Bronchial epithelial cell (primary cell): Measurements from ENCODE around the gene HEATR9. TPM values are rescaled to one million over a fixed set of nuclear protein-coding genes. Genes with fewer than 3 reads are reported as not detected.

Source experiments
- DNase-seq: peaks from one replicate; pipeline ENCODE4 v3.0.0-alpha.2; 2010; ENCODE audit warnings: low read depth
- FAIRE-seq: peaks from 2 replicates; lab custom pipeline; 2011; peaks lifted over from hg19 to GRCh38; lab: Jason Lieb, UNC
- H3K27me3 ChIP-seq: 2 replicates; pipeline ENCODE4 v1.5.1; 2011; ENCODE audit warnings: low read length; ENCODE audit not compliant: control insufficient read depth, insufficient read depth
- H3K36me3 ChIP-seq: 2 replicates; pipeline ENCODE4 v1.5.1; 2011; ENCODE audit warnings: low read length; ENCODE audit not compliant: control insufficient read depth, insufficient read depth
- H3K4me3 ChIP-seq: 2 replicates; pipeline ENCODE4 v1.5.1; 2011; ENCODE audit warnings: mild to moderate bottlenecking, low read depth, low read length, control low read depth
- CTCF ChIP-seq: IDR thresholded peaks from 2 replicates; pipeline ENCODE4 v1.5.1; 2011; ENCODE audit warnings: mild to moderate bottlenecking, moderate library complexity, low read length, control low read depth, inconsistent platforms; ENCODE audit not compliant: insufficient read depth, severe bottlenecking
- total RNA-seq: library from RNA; depleted of rRNA; stranded (reverse); fragments of >200 nt; gene quantifications from 2 replicates; pipeline ENCODE4 v1.2.1, GENCODE V29; 2014

Gene HEATR9
- total RNA-seq, 1 donor from 2014 or later, result not detected

GRCh38 chr17:35808962-35809854 is 59.5 kb downstream of the HEATR9 start, which contains the start of gene TAF15:
TSS of gene TAF15 (plus strand) at chr17:35809484. CDS start at chr17:35809570, 86 bp downstream.
- peak; percentile 85 for TF ChIP-seq CTCF
- DNase-seq (peak; percentile 93), FAIRE-seq (no peak)
- Histone ChIP-seq H3K27me3 (no peaks in the 10 kb centered on the region), H3K36me3 (no peaks in the 10 kb centered on the region), H3K4me3 (peak within 1 kb of the TSS; percentile 95)

GRCh38 chr17:35808240-35808961 is 60.3 kb downstream of the HEATR9 start:
- TF ChIP-seq CTCF, result no peak
- no peaks in the 10 kb centered on the region for H3K36me3 ChIP-seq
- H3K27me3 ChIP-seq, result no peaks in the 10 kb centered on the region
- H3K4me3 ChIP-seq, result peak overlapping the region; percentile 95
- FAIRE-seq, result no peak
- no peak for DNase-seq

- DNase-seq (peak; percentile 40), FAIRE-seq (no peak)
- H3K4me3 ChIP-seq, result no peak overlapping the region
- no peaks in the 10 kb centered on the region for H3K27me3 ChIP-seq
- TF ChIP-seq CTCF, result no peak
- no peaks in the 10 kb centered on the region for H3K36me3 ChIP-seq
Measured at GRCh38 chr17:35807371-35808144, 61.1 kb downstream of the HEATR9 start.

Other genes starting within 250 kb of the HEATR9 start
- gene RASL10B, start 137.3 kb downstream of the HEATR9 start, total RNA-seq, result 0.51 and 0.53 TPM in 2 replicates
- under 0.01 TPM in 1 of 2 replicates, not detected in the other for gene GAS2L2, start 115.7 kb downstream of the HEATR9 start, total RNA-seq
- gene C17orf50, start 108.0 kb downstream of the HEATR9 start, total RNA-seq, result not detected in 2 replicates
- gene MMP28, start 73.2 kb downstream of the HEATR9 start, total RNA-seq, result 18.7 and 42.6 TPM in 2 replicates
- gene TAF15, start 59.4 kb downstream of the HEATR9 start, total RNA-seq, result 69.5 and 84.1 TPM in 2 replicates
- 0.26 TPM in 1 of 2 replicates, not detected in the other for gene CCL5, start 11.5 kb upstream of the HEATR9 start, total RNA-seq
- 0.13 TPM in 1 of 2 replicates, not detected in the other for gene RDM1, start 61.9 kb upstream of the HEATR9 start, total RNA-seq
- not detected in 2 replicates for gene LYZL6, start 74.8 kb upstream of the HEATR9 start, total RNA-seq
- gene CCL16, start 112.6 kb upstream of the HEATR9 start, total RNA-seq, result not detected in 2 replicates
- not detected in 2 replicates for gene CCL14, start 117.8 kb upstream of the HEATR9 start, total RNA-seq
- not detected in 2 replicates for gene CCL15, start 132.7 kb upstream of the HEATR9 start, total RNA-seq
- gene CCL23, start 149.1 kb upstream of the HEATR9 start, total RNA-seq, result not detected in 2 replicates
- gene CCL18, start 195.4 kb upstream of the HEATR9 start, total RNA-seq, result under 0.01 TPM in 1 of 2 replicates, not detected in the other
- not detected in 2 replicates for gene CCL3, start 221.3 kb upstream of the HEATR9 start, total RNA-seq
- gene CCL4, start 234.9 kb upstream of the HEATR9 start, total RNA-seq, result not detected in 2 replicates